ENCODE results near the gene B3GALNT1.

Gene B3GALNT1

GRCh38 chr3:161139686-161140085 lies 34.5 kb upstream of the B3GALNT1 start:
- H3K4me3 ChIP-seq (ENCODE audit: low read depth, low read length): no peak overlapping the region
- TF ChIP-seq CTCF (IDR thresholded peaks at IDR 0.05; ENCODE audit: low read depth, low read length, missing control alignments): no peak
- no peak for DNase-seq (ENCODE audit: low read depth)
- in situ Hi-C loops (cut with HindIII; ENCODE audit: low sequenced_read_pairs): no loop called here

GRCh38 chr3:161137260-161137659 lies 32.1 kb upstream of the B3GALNT1 start:
- in situ Hi-C loops (cut with HindIII; ENCODE audit: low sequenced_read_pairs): no loop called here
- no peak overlapping the region for H3K4me3 ChIP-seq (ENCODE audit: low read depth, low read length)
- no peak for TF ChIP-seq CTCF (IDR thresholded peaks at IDR 0.05; ENCODE audit: low read depth, low read length, missing control alignments)
- DNase-seq (ENCODE audit: low read depth): no peak

GRCh38 chr3:161132391-161132790 lies 27.2 kb upstream of the B3GALNT1 start:
- no peak overlapping the region for H3K4me3 ChIP-seq (ENCODE audit: low read depth, low read length)
- in situ Hi-C loops (cut with HindIII; ENCODE audit: low sequenced_read_pairs): no loop called here
- no peak for TF ChIP-seq CTCF (IDR thresholded peaks at IDR 0.05; ENCODE audit: low read depth, low read length, missing control alignments)
- no peak for DNase-seq (ENCODE audit: low read depth)

GRCh38 chr3:161126495-161126894 lies 21.3 kb upstream of the B3GALNT1 start:
- no peak for DNase-seq (ENCODE audit: low read depth)
- in situ Hi-C loops (cut with HindIII; ENCODE audit: low sequenced_read_pairs): no loop called here
- TF ChIP-seq CTCF (IDR thresholded peaks at IDR 0.05; ENCODE audit: low read depth, low read length, missing control alignments): no peak
- H3K4me3 ChIP-seq (ENCODE audit: low read depth, low read length): no peak overlapping the region

GRCh38 chr3:161117646-161118045 lies 12.5 kb upstream of the B3GALNT1 start:
- DNase-seq (ENCODE audit: low read depth): no peak
- in situ Hi-C loops (cut with HindIII; ENCODE audit: low sequenced_read_pairs): no loop called here
- no peak for TF ChIP-seq CTCF (IDR thresholded peaks at IDR 0.05; ENCODE audit: low read depth, low read length, missing control alignments)
- H3K4me3 ChIP-seq (ENCODE audit: low read depth, low read length): no peak overlapping the region

- DNase-seq (ENCODE audit: low read depth): no peak
- in situ Hi-C loops (cut with HindIII; ENCODE audit: low sequenced_read_pairs): no loop called here
- H3K4me3 ChIP-seq (ENCODE audit: low read depth, low read length): no peak overlapping the region
- TF ChIP-seq CTCF (IDR thresholded peaks at IDR 0.05; ENCODE audit: low read depth, low read length, missing control alignments): no peak
Observed at GRCh38 chr3:161108840-161109239, 3.7 kb upstream of the B3GALNT1 start.

- TF ChIP-seq CTCF (IDR thresholded peaks at IDR 0.05; ENCODE audit: low read depth, low read length, missing control alignments): no peak
- in situ Hi-C loops (cut with HindIII; ENCODE audit: low sequenced_read_pairs): no loop called here
- H3K4me3 ChIP-seq (ENCODE audit: low read depth, low read length): no peak overlapping the region
- DNase-seq (ENCODE audit: low read depth): no peak
Observed at GRCh38 chr3:161107311-161107710, 2.2 kb upstream of the B3GALNT1 start.

Data from astrocyte of the cerebellum (primary cell).